ENCODE results near the gene NLRP14. TPM values are rescaled to one million over a fixed set of nuclear protein-coding genes. Genes with fewer than 3 reads are reported as not detected.

Gene NLRP14
- total and polyA plus RNA-seq, 4 donors = 1.0 to 2.6 (median 1.7) TPM

DNA sequence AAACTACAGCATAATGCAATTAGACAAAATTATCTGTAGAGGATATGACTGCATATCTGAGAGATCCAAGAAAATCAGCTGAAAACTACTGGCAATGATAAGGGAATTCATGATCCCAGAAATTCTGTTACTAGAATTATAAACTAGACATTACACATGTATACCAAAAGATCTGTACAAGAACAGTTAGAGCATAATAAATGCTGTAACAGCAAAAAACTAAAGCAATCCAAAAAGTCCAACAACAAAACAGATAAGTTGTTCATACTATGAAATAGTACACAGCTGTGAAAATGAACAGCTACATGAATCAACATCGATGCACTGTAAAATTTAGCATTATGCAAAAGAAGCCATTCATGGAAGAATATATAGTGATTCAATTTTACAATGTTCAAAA lies 6.2 kb upstream of the NLRP14 start:
- no peaks in the 10 kb centered on the region for H3K27me3 ChIP-seq (ENCODE audit: control insufficient read depth, insufficient read depth, low read length)
- DNase-seq (ENCODE audit: low read depth in 4 of 6, low spot score in 6 of 6) = no peak
- H3K4me1 ChIP-seq (ENCODE audit: control insufficient read depth, insufficient read depth, low read length) = peaks cover 2% of the 10 kb centered on the region
- no peak overlapping the region for H3K27ac ChIP-seq (ENCODE audit: low read depth, low read length)
- no CpG with 5 or more reads among the region's 1 CpG for WGBS (ENCODE audit: insufficient coverage)
- H3K4me3 ChIP-seq (ENCODE audit: low read depth, low read length) = no peak overlapping the region
- no peaks in the 10 kb centered on the region for H3K9me3 ChIP-seq (ENCODE audit: control insufficient read depth, insufficient read depth, low read length)
- H3K36me3 ChIP-seq (ENCODE audit: control insufficient read depth, insufficient read depth, low read length) = no peaks in the 10 kb centered on the region

DNA sequence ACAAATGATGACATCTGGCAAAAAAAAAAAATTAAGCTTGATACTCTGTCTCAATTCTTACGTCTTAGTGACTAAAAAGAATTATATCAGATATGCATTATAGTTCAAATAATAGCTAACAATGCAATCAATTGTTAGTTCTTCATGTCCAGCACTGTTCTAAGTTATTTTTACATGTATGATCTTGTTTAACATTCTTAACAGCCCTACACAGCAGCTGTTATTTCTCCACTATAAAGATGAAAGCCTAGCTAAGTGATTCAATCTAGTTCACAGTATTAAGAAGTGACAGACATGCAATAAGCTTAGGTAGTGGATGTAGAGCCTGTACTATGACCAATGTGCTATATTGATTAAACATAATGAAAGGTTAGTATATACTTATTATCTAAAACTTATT lies 4.3 kb upstream of the NLRP14 start:
- DNase-seq (ENCODE audit: low read depth in 4 of 6, low spot score in 6 of 6) = no peak
- peaks cover 15% of the 10 kb centered on the region for H3K4me1 ChIP-seq (ENCODE audit: control insufficient read depth, insufficient read depth, low read length)
- no peak overlapping the region for H3K4me3 ChIP-seq (ENCODE audit: low read depth, low read length)
- H3K27ac ChIP-seq (ENCODE audit: low read depth, low read length) = no peak overlapping the region
- no peaks in the 10 kb centered on the region for H3K36me3 ChIP-seq (ENCODE audit: control insufficient read depth, insufficient read depth, low read length)
- no peaks in the 10 kb centered on the region for H3K27me3 ChIP-seq (ENCODE audit: control insufficient read depth, insufficient read depth, low read length)
- no CpG with 5 or more reads among the region's 1 CpG for WGBS (ENCODE audit: insufficient coverage)
- H3K9me3 ChIP-seq (ENCODE audit: control insufficient read depth, insufficient read depth, low read length) = no peaks in the 10 kb centered on the region

- H3K27me3 ChIP-seq (ENCODE audit: control insufficient read depth, insufficient read depth, low read length) = no peaks in the 10 kb centered on the region
- H3K4me1 ChIP-seq (ENCODE audit: control insufficient read depth, insufficient read depth, low read length) = peaks cover 15% of the 10 kb centered on the region
- H3K4me3 ChIP-seq (ENCODE audit: low read depth, low read length) = peak overlapping the region; percentile 91
- peak in 1 of 6 donors; percentile 5 for DNase-seq (ENCODE audit: low read depth in 4 of 6, low spot score in 6 of 6)
- no peaks in the 10 kb centered on the region for H3K36me3 ChIP-seq (ENCODE audit: control insufficient read depth, insufficient read depth, low read length)
- peak overlapping the region; percentile 79 for H3K27ac ChIP-seq (ENCODE audit: low read depth, low read length)
- H3K9me3 ChIP-seq (ENCODE audit: control insufficient read depth, insufficient read depth, low read length) = no peaks in the 10 kb centered on the region
- under 1% methylated on average over 26 of the region's 26 CpGs for WGBS (ENCODE audit: insufficient coverage)
These were observed 638 bp upstream of the NLRP14 start for GRCh38 chr11:7019500-7020182.

DNA sequence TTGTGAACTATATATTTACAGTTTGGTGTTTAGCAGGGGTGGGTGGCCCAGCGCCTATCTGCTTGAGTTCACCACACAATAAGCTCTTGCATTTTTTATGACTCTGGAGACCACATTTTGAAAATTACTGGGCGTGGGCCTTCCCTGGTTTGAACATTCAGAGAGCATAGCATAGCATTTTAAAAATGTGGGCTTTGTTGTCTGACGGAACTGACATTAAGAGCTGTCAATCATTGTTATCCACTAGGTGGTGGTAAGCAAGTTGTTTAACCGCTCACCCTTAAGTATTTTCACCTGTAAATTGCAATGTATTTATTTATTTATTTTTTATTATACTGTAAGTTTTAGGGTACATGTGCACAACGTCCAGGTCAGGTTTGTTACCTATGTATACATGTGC lies 1.0 kb downstream of the NLRP14 start:
- H3K9me3 ChIP-seq (ENCODE audit: control insufficient read depth, insufficient read depth, low read length) = no peaks in the 10 kb centered on the region
- H3K27me3 ChIP-seq (ENCODE audit: control insufficient read depth, insufficient read depth, low read length) = no peaks in the 10 kb centered on the region
- DNase-seq (ENCODE audit: low read depth in 4 of 6, low spot score in 6 of 6) = no peak
- H3K4me3 ChIP-seq (ENCODE audit: low read depth, low read length) = no peak overlapping the region
- H3K4me1 ChIP-seq (ENCODE audit: control insufficient read depth, insufficient read depth, low read length) = peaks cover 15% of the 10 kb centered on the region
- no peaks in the 10 kb centered on the region for H3K36me3 ChIP-seq (ENCODE audit: control insufficient read depth, insufficient read depth, low read length)
- no CpG with 5 or more reads among the region's 5 CpGs for WGBS (ENCODE audit: insufficient coverage)
- H3K27ac ChIP-seq (ENCODE audit: low read depth, low read length) = no peak overlapping the region

DNA sequence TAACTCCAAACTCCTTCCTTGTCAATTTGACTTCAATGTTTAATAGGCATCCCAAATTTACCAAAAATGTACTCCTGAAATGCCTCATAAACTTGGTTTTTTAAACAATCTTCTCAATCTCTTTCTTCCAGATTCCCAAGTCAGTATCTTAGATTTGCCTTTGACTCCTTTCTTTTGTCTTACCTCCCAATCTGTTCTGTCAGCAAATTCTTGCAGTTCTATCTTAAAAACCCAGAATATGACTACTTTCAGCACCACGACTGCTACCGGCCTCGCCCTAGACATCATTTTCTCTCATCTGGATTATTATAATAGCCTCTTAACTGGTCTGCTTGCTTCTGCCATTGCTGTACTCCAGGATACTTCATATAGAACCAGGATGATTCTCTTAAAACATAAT lies 7.9 kb downstream of the NLRP14 start:
- H3K4me3 ChIP-seq (ENCODE audit: low read depth, low read length) = no peak overlapping the region
- no peaks in the 10 kb centered on the region for H3K9me3 ChIP-seq (ENCODE audit: control insufficient read depth, insufficient read depth, low read length)
- H3K36me3 ChIP-seq (ENCODE audit: control insufficient read depth, insufficient read depth, low read length) = no peaks in the 10 kb centered on the region
- H3K27me3 ChIP-seq (ENCODE audit: control insufficient read depth, insufficient read depth, low read length) = no peaks in the 10 kb centered on the region
- DNase-seq (ENCODE audit: low read depth in 4 of 6, low spot score in 6 of 6) = no peak
- 100% methylated on average over 3 of the region's 3 CpGs for WGBS (ENCODE audit: insufficient coverage)
- H3K27ac ChIP-seq (ENCODE audit: low read depth, low read length) = no peak overlapping the region
- no peaks in the 10 kb centered on the region for H3K4me1 ChIP-seq (ENCODE audit: control insufficient read depth, insufficient read depth, low read length)

- Histone ChIP-seq H3K27ac (ENCODE audit: low read depth, low read length) (no peak overlapping the region), H3K4me1 (ENCODE audit: control insufficient read depth, insufficient read depth, low read length) (no peaks in the 10 kb centered on the region), H3K36me3 (ENCODE audit: control insufficient read depth, insufficient read depth, low read length) (no peaks in the 10 kb centered on the region), H3K9me3 (ENCODE audit: control insufficient read depth, insufficient read depth, low read length) (no peaks in the 10 kb centered on the region), H3K4me3 (ENCODE audit: low read depth, low read length) (no peak overlapping the region), H3K27me3 (ENCODE audit: control insufficient read depth, insufficient read depth, low read length) (no peaks in the 10 kb centered on the region)
- 90% methylated on average over 16 of the region's 16 CpGs for WGBS (ENCODE audit: insufficient coverage)
- DNase-seq (ENCODE audit: low read depth in 4 of 6, low spot score in 6 of 6) = no peak
These were observed 10.6 kb downstream of the NLRP14 start for GRCh38 chr11:7030836-7031235.

DNA sequence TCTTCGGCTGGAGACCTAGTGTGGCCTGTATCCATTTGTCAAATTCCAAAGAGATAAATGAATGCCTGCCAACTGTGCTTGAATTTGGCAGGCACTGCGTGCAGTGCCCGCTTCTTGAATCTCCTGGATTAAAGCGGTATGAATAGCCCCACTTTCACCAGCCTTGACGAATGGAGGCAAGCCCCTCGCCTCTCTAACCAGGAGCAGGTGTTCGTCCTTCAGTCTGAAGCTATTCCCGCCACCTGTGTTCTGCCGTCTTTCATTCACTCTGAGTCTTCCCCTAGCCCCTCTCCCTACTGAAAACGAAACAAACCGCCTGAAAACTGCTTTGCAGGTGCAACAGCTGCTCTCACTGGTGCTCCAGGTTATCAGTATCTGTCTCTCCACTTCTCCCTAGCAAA lies 11.2 kb downstream of the NLRP14 start:
- Histone ChIP-seq H3K27me3 (ENCODE audit: control insufficient read depth, insufficient read depth, low read length) (no peaks in the 10 kb centered on the region), H3K4me1 (ENCODE audit: control insufficient read depth, insufficient read depth, low read length) (no peaks in the 10 kb centered on the region), H3K9me3 (ENCODE audit: control insufficient read depth, insufficient read depth, low read length) (no peaks in the 10 kb centered on the region), H3K36me3 (ENCODE audit: control insufficient read depth, insufficient read depth, low read length) (no peaks in the 10 kb centered on the region), H3K27ac (ENCODE audit: low read depth, low read length) (no peak overlapping the region), H3K4me3 (ENCODE audit: low read depth, low read length) (no peak overlapping the region)
- WGBS (ENCODE audit: insufficient coverage) = 68% methylated on average over 11 of the region's 11 CpGs
- no peak for DNase-seq (ENCODE audit: low read depth in 4 of 6, low spot score in 6 of 6)

GRCh38 chr11:7032692-7033091 lies 12.4 kb downstream of the NLRP14 start:
- H3K36me3 ChIP-seq (ENCODE audit: control insufficient read depth, insufficient read depth, low read length) = no peaks in the 10 kb centered on the region
- H3K9me3 ChIP-seq (ENCODE audit: control insufficient read depth, insufficient read depth, low read length) = no peaks in the 10 kb centered on the region
- no peak for DNase-seq (ENCODE audit: low read depth in 4 of 6, low spot score in 6 of 6)
- H3K27ac ChIP-seq (ENCODE audit: low read depth, low read length) = no peak overlapping the region
- WGBS (ENCODE audit: insufficient coverage) = no CpG with 5 or more reads among the region's 1 CpG
- no peaks in the 10 kb centered on the region for H3K4me1 ChIP-seq (ENCODE audit: control insufficient read depth, insufficient read depth, low read length)
- H3K27me3 ChIP-seq (ENCODE audit: control insufficient read depth, insufficient read depth, low read length) = no peaks in the 10 kb centered on the region
- H3K4me3 ChIP-seq (ENCODE audit: low read depth, low read length) = no peak overlapping the region

GRCh38 chr11:7034019-7034418 lies 13.7 kb downstream of the NLRP14 start:
- Histone ChIP-seq H3K4me3 (ENCODE audit: low read depth, low read length) (no peak overlapping the region), H3K36me3 (ENCODE audit: control insufficient read depth, insufficient read depth, low read length) (no peaks in the 10 kb centered on the region), H3K9me3 (ENCODE audit: control insufficient read depth, insufficient read depth, low read length) (no peaks in the 10 kb centered on the region), H3K27ac (ENCODE audit: low read depth, low read length) (no peak overlapping the region), H3K27me3 (ENCODE audit: control insufficient read depth, insufficient read depth, low read length) (no peaks in the 10 kb centered on the region), H3K4me1 (ENCODE audit: control insufficient read depth, insufficient read depth, low read length) (no peaks in the 10 kb centered on the region)
- no CpG with 5 or more reads among the region's 6 CpGs for WGBS (ENCODE audit: insufficient coverage)
- DNase-seq (ENCODE audit: low read depth in 4 of 6, low spot score in 6 of 6) = no peak

- no peaks in the 10 kb centered on the region for H3K27me3 ChIP-seq (ENCODE audit: control insufficient read depth, insufficient read depth, low read length)
- 33% methylated on average over 1 of the region's 3 CpGs for WGBS (ENCODE audit: insufficient coverage)
- DNase-seq (ENCODE audit: low read depth in 4 of 6, low spot score in 6 of 6) = no peak
These were observed 26.3 kb downstream of the NLRP14 start for GRCh38 chr11:7046474-7047175.

More at GRCh38 chr11:7046474-7047175, 26.3 kb downstream of the NLRP14 start:
- Histone ChIP-seq H3K36me3 (ENCODE audit: control insufficient read depth, insufficient read depth, low read length) (no peaks in the 10 kb centered on the region), H3K4me1 (ENCODE audit: control insufficient read depth, insufficient read depth, low read length) (no peaks in the 10 kb centered on the region), H3K4me3 (ENCODE audit: low read depth, low read length) (no peak overlapping the region), H3K27ac (ENCODE audit: low read depth, low read length) (no peak overlapping the region), H3K9me3 (ENCODE audit: control insufficient read depth, insufficient read depth, low read length) (no peaks in the 10 kb centered on the region)
